Gastroesophageal sphincter (tissue), 4 donors: ENCODE measurements around the gene JDP2. TPM values are rescaled to one million over a fixed set of nuclear protein-coding genes. Genes with fewer than 3 reads are reported as not detected.

Experiments
- ATAC-seq: fragments of 150-250 bp; one replicate; pipeline ENCODE4 v1.9.1; 2016; ENCODE audit warnings: mild to moderate bottlenecking, moderate library complexity
- H3K27ac ChIP-seq, 4 donors: fragments of 200-600 bp; sonication (generic) in 3 of 4; 1 replicate in 3 of 4; 2 replicates in 1 of 4; pipeline ENCODE4 v1.5.1; 2016 to 2019
- H3K27me3 ChIP-seq: fragments of 200-600 bp; sonication (generic); one replicate; pipeline ENCODE4 v1.5.1; 2019
- H3K36me3 ChIP-seq, 2 donors: fragments of 200-600 bp; sonication (generic); one replicate each; pipeline ENCODE4 v1.5.1; 2019; ENCODE audit warnings: control low read depth in 1 of 2
- H3K4me1 ChIP-seq, 3 donors: fragments of 200-600 bp; sonication (generic); 1 replicate in 2 of 3; 2 replicates in 1 of 3; pipeline ENCODE4 v1.5.1; 2016 to 2019; ENCODE audit warnings: control low read depth in 2 of 3
- H3K4me3 ChIP-seq, 2 donors: fragments of 200-600 bp; sonication (generic); one replicate each; pipeline ENCODE4 v1.5.1; 2019; ENCODE audit warnings: mild to moderate bottlenecking in 1 of 2, moderate library complexity in 1 of 2
- H3K9me3 ChIP-seq, 3 donors: fragments of 200-600 bp; sonication (generic); one replicate each; pipeline ENCODE4 v1.5.1; 2017 to 2019; ENCODE audit warnings: control low read depth in 2 of 3
- EP300 ChIP-seq: sonication (generic); formaldehyde crosslinking; IDR thresholded peaks from one replicate; pipeline ENCODE4 v1.6.1; 2017; ENCODE audit warnings: antibody characterized with exemption, mild to moderate bottlenecking
- POLR2A ChIP-seq, 2 donors: fragments of 450-650 bp; IDR thresholded peaks; one replicate each; pipeline ENCODE4 v1.6.1; 2017; ENCODE audit warnings: antibody characterized with exemption in 2 of 2, mild to moderate bottlenecking in 2 of 2, moderate library complexity in 1 of 2
- POLR2AphosphoS5 ChIP-seq: sonication (generic); formaldehyde crosslinking; IDR thresholded peaks from one replicate; pipeline ENCODE4 v1.6.1; 2017; ENCODE audit warnings: antibody characterized with exemption
- WGBS, 2 donors: methylation state at CpG; one replicate each; pipeline ENCODE4 v1.1.5; 2018; ENCODE audit warnings: low coverage in 1 of 2; 5-methylcytosine and 5-hydroxymethylcytosine counted together
- total RNA-seq, 4 donors: library from RNA; depleted of rRNA; stranded (reverse); fragments of >200 nt; gene quantifications; one replicate each; pipeline ENCODE4 v1.1.0, GENCODE V29; 2016
- TF ChIP-seq, protein P1 (sequence below), 4 experiments: fragments of 200-600 bp in 2 of 4; fragments of 450-650 bp in 2 of 4; sonication (generic) in 1 of 4; IDR thresholded peaks; one replicate each; pipeline ENCODE4 v1.5.1; 2017 to 2019; ENCODE audit warnings: antibody characterized with exemption in 4 of 4, mild to moderate bottlenecking in 2 of 4, moderate library complexity in 2 of 4

Gene JDP2
- total RNA-seq, 4 donors from 2014 or later = 55.6 to 90.0 (median 70.8) TPM

GRCh38 chr14:75506930-75507329, 79.1 kb downstream of the JDP2 start:
- ATAC-seq = no peak
- Histone ChIP-seq H3K4me1 (no peaks in the 10 kb centered on the region), H3K36me3 (no peaks in the 10 kb centered on the region), H3K27ac (no peak overlapping the region), H3K27me3 (no peaks in the 10 kb centered on the region), H3K9me3 (peaks cover 0 to 24% (median 0%) of the 10 kb centered on the region in 3 donors), H3K4me3 (no peak overlapping the region)
- WGBS, 2 donors = 83 to 88% methylated on average over 1 of the region's 1 CpG
- TF ChIP-seq, protein P1, sequence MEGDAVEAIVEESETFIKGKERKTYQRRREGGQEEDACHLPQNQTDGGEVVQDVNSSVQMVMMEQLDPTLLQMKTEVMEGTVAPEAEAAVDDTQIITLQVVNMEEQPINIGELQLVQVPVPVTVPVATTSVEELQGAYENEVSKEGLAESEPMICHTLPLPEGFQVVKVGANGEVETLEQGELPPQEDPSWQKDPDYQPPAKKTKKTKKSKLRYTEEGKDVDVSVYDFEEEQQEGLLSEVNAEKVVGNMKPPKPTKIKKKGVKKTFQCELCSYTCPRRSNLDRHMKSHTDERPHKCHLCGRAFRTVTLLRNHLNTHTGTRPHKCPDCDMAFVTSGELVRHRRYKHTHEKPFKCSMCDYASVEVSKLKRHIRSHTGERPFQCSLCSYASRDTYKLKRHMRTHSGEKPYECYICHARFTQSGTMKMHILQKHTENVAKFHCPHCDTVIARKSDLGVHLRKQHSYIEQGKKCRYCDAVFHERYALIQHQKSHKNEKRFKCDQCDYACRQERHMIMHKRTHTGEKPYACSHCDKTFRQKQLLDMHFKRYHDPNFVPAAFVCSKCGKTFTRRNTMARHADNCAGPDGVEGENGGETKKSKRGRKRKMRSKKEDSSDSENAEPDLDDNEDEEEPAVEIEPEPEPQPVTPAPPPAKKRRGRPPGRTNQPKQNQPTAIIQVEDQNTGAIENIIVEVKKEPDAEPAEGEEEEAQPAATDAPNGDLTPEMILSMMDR (IDR thresholded peaks at IDR 0.05) = no peak

DNA sequence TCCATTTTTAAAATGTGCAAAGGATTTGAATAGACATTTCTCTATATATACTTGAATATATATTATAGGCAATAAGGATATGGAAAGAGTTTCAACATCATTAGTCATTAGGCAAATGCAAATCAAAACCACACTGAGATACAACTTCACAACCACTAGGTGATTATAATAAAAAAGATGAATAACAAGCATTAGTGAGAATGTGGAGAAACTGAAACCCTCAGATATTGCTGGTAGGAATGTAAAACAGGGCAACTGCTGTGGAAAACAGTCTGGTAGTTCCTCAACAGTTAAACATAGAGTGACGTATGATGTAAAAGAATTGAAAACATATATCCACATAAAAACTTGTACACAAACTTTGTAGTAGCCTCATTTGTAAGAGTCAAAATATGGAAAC, 82.7 kb downstream of the JDP2 start:
- TF ChIP-seq, protein P1 (IDR thresholded peaks at IDR 0.05) = no peak
- Histone ChIP-seq H3K4me3 (no peak overlapping the region), H3K27ac (no peak overlapping the region), H3K4me1 (peaks cover 0 to 3% (median 0%) of the 10 kb centered on the region in 3 donors), H3K27me3 (no peaks in the 10 kb centered on the region), H3K36me3 (no peaks in the 10 kb centered on the region), H3K9me3 (peaks cover 0 to 28% (median 0%) of the 10 kb centered on the region in 3 donors)
- no peak for ATAC-seq
- WGBS, 2 donors = 83 to 100% methylated on average over 1 of the region's 1 CpG

- Histone ChIP-seq H3K9me3 (peaks cover 0 to 28% (median 0%) of the 10 kb centered on the region in 3 donors), H3K36me3 (no peaks in the 10 kb centered on the region), H3K4me1 (peaks cover 0 to 8% (median 0%) of the 10 kb centered on the region in 3 donors), H3K4me3 (no peak overlapping the region), H3K27ac (no peak overlapping the region), H3K27me3 (no peaks in the 10 kb centered on the region)
- TF ChIP-seq EP300 (no peak), POLR2AphosphoS5 (no peak), POLR2A (IDR thresholded peaks at IDR 0.05) (no peak)
- TF ChIP-seq, protein P1 (IDR thresholded peaks at IDR 0.05) = no peak
- ATAC-seq = no peak
Observed at GRCh38 chr14:75511201-75511600, 83.4 kb downstream of the JDP2 start.

DNA sequence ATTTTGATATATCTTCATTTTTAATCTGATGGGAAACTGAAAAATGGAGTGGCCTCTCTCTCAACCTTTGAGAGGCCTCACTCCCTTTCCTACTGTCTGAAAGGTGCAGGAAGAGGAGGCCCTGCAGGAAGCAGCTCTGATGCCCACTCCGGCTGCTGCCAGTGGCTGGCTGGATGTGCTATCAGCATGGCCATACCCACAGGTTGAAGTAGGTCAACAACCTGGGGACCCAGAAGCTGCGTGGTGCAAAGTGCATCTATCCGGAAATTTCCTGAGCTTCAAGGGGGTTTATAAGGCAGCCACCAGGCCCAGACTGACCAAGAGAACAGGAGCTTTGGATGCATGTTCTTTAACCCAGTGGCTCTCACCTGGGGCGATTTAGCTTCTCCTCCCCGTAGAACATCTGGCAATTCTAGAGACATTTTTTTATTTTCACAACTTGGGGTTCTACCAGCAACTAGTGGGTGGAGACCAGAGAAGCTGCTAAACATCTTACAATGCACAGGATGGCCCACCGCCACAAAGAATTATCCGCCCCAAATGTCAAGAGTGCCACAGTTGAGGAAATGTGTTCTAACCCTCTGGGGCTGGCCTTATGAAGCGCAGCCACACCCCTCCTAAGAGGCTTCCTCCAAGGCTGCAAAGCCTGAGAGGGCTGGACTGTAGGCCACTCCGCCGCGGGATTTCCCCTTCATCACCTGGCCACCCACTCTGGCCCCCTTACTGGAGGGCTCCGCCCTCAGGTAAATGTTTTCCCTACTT, 86.3 kb downstream of the JDP2 start:
- peaks cover 0 to 20% (median 0%) of the 10 kb centered on the region in 3 donors for H3K9me3 ChIP-seq
- ATAC-seq = no peak
- H3K27me3 ChIP-seq = no peaks in the 10 kb centered on the region
- no peak overlapping the region for H3K4me3 ChIP-seq
- H3K4me1 ChIP-seq = peaks cover 0 to 8% (median 0%) of the 10 kb centered on the region in 3 donors
- no peaks in the 10 kb centered on the region for H3K36me3 ChIP-seq
- WGBS, 2 donors = 75 to 80% methylated on average over 2 to 3 of the region's 12 CpGs
- no peak overlapping the region for H3K27ac ChIP-seq
- TF ChIP-seq, protein P1 (IDR thresholded peaks at IDR 0.05) = no peak
- TF ChIP-seq POLR2A (IDR thresholded peaks at IDR 0.05) (no peak), EP300 (no peak), POLR2AphosphoS5 (no peak)
